ENCODE data around the gene MED27.

The MED27 gene

DNA sequence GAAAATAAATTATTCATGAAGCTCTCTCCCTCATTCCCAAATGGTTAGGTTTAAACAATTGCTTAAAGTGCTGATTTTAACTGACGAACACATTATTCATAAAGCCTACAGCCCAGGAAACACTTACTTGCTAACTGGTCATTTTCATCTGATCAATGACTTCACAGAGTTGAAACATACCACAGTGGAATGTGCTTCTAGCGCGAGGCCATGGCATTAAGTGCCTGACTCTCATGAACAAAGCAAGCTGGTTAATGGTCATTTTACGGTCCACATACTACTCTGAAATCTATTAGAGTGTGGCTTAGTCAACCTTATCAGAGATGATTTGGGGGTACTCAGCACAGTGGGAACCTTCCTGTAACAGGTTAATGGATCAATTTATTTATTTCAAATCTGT lies 114.6 kb downstream of the MED27 start:
- DNase-seq (ENCODE audit: low read depth in 1 of 2, low spot score in 1 of 2): no peak
- H3K27ac ChIP-seq (replicated peaks): no peak overlapping the region
- H3K27me3 ChIP-seq (ENCODE audit: insufficient read depth, poor library complexity, severe bottlenecking): no peaks in the 10 kb centered on the region
- no peak overlapping the region for H3K4me3 ChIP-seq (replicated peaks; ENCODE audit: insufficient read depth, low read length)
- TF ChIP-seq POLR2AphosphoS5 (IDR thresholded peaks at IDR 0.05; ENCODE audit: low read depth) (no peak), REST (IDR thresholded peaks at IDR 0.05; ENCODE audit: insufficient replicate concordance, low read depth) (no peak), SPI1 (IDR thresholded peaks at IDR 0.05; ENCODE audit: borderline replicate concordance, low read depth) (no peak), GABPA (IDR thresholded peaks at IDR 0.05; ENCODE audit: low read depth) (no peak)
- TF ChIP-seq, protein P1, sequence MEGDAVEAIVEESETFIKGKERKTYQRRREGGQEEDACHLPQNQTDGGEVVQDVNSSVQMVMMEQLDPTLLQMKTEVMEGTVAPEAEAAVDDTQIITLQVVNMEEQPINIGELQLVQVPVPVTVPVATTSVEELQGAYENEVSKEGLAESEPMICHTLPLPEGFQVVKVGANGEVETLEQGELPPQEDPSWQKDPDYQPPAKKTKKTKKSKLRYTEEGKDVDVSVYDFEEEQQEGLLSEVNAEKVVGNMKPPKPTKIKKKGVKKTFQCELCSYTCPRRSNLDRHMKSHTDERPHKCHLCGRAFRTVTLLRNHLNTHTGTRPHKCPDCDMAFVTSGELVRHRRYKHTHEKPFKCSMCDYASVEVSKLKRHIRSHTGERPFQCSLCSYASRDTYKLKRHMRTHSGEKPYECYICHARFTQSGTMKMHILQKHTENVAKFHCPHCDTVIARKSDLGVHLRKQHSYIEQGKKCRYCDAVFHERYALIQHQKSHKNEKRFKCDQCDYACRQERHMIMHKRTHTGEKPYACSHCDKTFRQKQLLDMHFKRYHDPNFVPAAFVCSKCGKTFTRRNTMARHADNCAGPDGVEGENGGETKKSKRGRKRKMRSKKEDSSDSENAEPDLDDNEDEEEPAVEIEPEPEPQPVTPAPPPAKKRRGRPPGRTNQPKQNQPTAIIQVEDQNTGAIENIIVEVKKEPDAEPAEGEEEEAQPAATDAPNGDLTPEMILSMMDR (IDR thresholded peaks at IDR 0.05; ENCODE audit: insufficient read depth, low read length): no peak

- TF ChIP-seq SPI1 (IDR thresholded peaks at IDR 0.05; ENCODE audit: borderline replicate concordance, low read depth) (no peak), REST (IDR thresholded peaks at IDR 0.05; ENCODE audit: insufficient replicate concordance, low read depth) (no peak), GABPA (IDR thresholded peaks at IDR 0.05; ENCODE audit: low read depth) (no peak), POLR2AphosphoS5 (IDR thresholded peaks at IDR 0.05; ENCODE audit: low read depth) (no peak)
- TF ChIP-seq, protein P1 (IDR thresholded peaks at IDR 0.05; ENCODE audit: insufficient read depth, low read length): no peak
- no peak for DNase-seq (ENCODE audit: low read depth in 1 of 2, low spot score in 1 of 2)
- H3K4me3 ChIP-seq (replicated peaks; ENCODE audit: insufficient read depth, low read length): no peak overlapping the region
- no peaks in the 10 kb centered on the region for H3K27me3 ChIP-seq (ENCODE audit: insufficient read depth, poor library complexity, severe bottlenecking)
- H3K27ac ChIP-seq (replicated peaks): no peak overlapping the region
Measured at GRCh38 chr9:131963072-131964030, 116.3 kb downstream of the MED27 start.

DNA sequence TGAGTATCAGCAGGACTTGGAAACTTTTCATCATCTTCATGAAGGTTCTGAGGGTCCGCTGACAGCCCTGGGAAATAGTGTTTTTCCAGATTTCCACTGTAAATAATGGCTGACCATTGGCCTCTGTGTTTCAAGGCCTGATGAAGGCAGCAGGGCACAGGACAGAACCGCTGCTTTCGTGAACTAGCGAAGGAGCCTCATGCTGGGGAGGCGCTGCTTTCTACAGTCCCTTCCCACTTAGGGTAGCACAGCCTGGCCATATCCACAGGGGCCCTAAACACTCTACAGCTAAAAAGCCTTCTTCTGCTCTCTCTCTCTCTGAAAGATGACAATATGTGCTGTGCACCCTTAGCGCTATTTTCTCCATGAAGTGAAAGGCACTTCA lies 118.2 kb downstream of the MED27 start:
- no peak for DNase-seq (ENCODE audit: low read depth in 1 of 2, low spot score in 1 of 2)
- Histone ChIP-seq H3K27ac (replicated peaks) (no peak overlapping the region), H3K27me3 (ENCODE audit: insufficient read depth, poor library complexity, severe bottlenecking) (no peaks in the 10 kb centered on the region), H3K4me3 (replicated peaks; ENCODE audit: insufficient read depth, low read length) (no peak overlapping the region)
- no peak for TF ChIP-seq GABPA (IDR thresholded peaks at IDR 0.05; ENCODE audit: low read depth)
- TF ChIP-seq, protein P1 (IDR thresholded peaks at IDR 0.05; ENCODE audit: insufficient read depth, low read length): no peak
- no peak for TF ChIP-seq SPI1 (IDR thresholded peaks at IDR 0.05; ENCODE audit: borderline replicate concordance, low read depth)
- no peak for TF ChIP-seq REST (IDR thresholded peaks at IDR 0.05; ENCODE audit: insufficient replicate concordance, low read depth)
- no peak for TF ChIP-seq POLR2AphosphoS5 (IDR thresholded peaks at IDR 0.05; ENCODE audit: low read depth)

Data from HL-60 (cell line).